IgD-negative memory B cell (primary cell): ENCODE data around the gene DEFB127. TPM values are rescaled to one million over a fixed set of nuclear protein-coding genes. Genes with fewer than 3 reads are reported as not detected.
"Not testable (repeated sequence)": the region's sequence is repeated elsewhere in the genome, so short reads cannot be mapped to it uniquely, and the experiment has no call there.

ENCODE experiments used
- H3K27ac Mint-ChIP-seq, 3 donors: one replicate each; pipeline ENCODE4 v1.8.0; 2020 to 2022; ENCODE audit warnings: mild to moderate bottlenecking in 3 of 3, mixed read lengths in 3 of 3, moderate library complexity in 1 of 3
- H3K27me3 Mint-ChIP-seq: one replicate; pipeline ENCODE4 v1.8.0; 2021; ENCODE audit warnings: mixed read lengths
- H3K36me3 Mint-ChIP-seq: one replicate; pipeline ENCODE4 v1.8.0; 2020; ENCODE audit warnings: mild to moderate bottlenecking, mixed read lengths
- H3K4me1 Mint-ChIP-seq, 3 donors: one replicate each; pipeline ENCODE4 v1.8.0; 2020 to 2022; ENCODE audit warnings: mixed read lengths in 3 of 3, mild to moderate bottlenecking in 1 of 3
- H3K4me3 Mint-ChIP-seq, 4 donors: one replicate each; pipeline ENCODE4 v1.8.0; 2020 to 2022; ENCODE audit warnings: mild to moderate bottlenecking in 4 of 4, mixed read lengths in 4 of 4, moderate library complexity in 3 of 4
- H3K9me3 Mint-ChIP-seq, 3 donors: one replicate each; pipeline ENCODE4 v1.8.0; 2020 to 2021; ENCODE audit warnings: mixed read lengths in 3 of 3, mild to moderate bottlenecking in 1 of 3
- polyA plus RNA-seq: library from polyadenylated mRNA; unstranded; fragments of 300-500 nt; fragmentation: Illumina TruSeq; gene quantifications from one replicate; pipeline ENCODE4 v1.2.3, GENCODE V29; 2021

DEFB127 gene
- polyA plus RNA-seq, 1 donor from 2014 or later: not detected

- not testable (repeated sequence) for H3K4me3 Mint-ChIP-seq, H3K9me3 Mint-ChIP-seq, H3K36me3 Mint-ChIP-seq, H3K27ac Mint-ChIP-seq, H3K27me3 Mint-ChIP-seq, H3K4me1 Mint-ChIP-seq
These were observed 46.4 kb downstream of the DEFB127 start for GRCh38 chr20:203630-204029.

Other genes starting within 250 kb of the DEFB127 start
- not detected for gene DEFB125, start 69.8 kb upstream of the DEFB127 start, polyA plus RNA-seq
- not detected for gene DEFB126, start 14.9 kb upstream of the DEFB127 start, polyA plus RNA-seq
- gene DEFB128, start 32.3 kb downstream of the DEFB127 start, polyA plus RNA-seq: not detected
- gene DEFB129, start 69.8 kb downstream of the DEFB127 start, polyA plus RNA-seq: not detected
- gene DEFB132, start 100.3 kb downstream of the DEFB127 start, polyA plus RNA-seq: not detected
- 1.1 TPM for gene C20orf96, start 133.3 kb downstream of the DEFB127 start, polyA plus RNA-seq
- 16.7 TPM for gene ZCCHC3, start 140.1 kb downstream of the DEFB127 start, polyA plus RNA-seq
- 1.9 TPM for gene SOX12, start 168.1 kb downstream of the DEFB127 start, polyA plus RNA-seq
- 6.2 TPM for gene NRSN2, start 189.7 kb downstream of the DEFB127 start, polyA plus RNA-seq
- gene TRIB3, start 223.3 kb downstream of the DEFB127 start, polyA plus RNA-seq: 20.1 TPM